Fibroblast of the conjunctiva (primary cell): ENCODE data around the gene COL12A1.
A peak's percentile ranks its signal among the peaks of the same experiment; 100 is the strongest.

Source experiments
- DNase-seq: peaks from one replicate; pipeline ENCODE4 v3.0.0-alpha.2; 2010; ENCODE audit warnings: low read depth

The COL12A1 gene

DNA sequence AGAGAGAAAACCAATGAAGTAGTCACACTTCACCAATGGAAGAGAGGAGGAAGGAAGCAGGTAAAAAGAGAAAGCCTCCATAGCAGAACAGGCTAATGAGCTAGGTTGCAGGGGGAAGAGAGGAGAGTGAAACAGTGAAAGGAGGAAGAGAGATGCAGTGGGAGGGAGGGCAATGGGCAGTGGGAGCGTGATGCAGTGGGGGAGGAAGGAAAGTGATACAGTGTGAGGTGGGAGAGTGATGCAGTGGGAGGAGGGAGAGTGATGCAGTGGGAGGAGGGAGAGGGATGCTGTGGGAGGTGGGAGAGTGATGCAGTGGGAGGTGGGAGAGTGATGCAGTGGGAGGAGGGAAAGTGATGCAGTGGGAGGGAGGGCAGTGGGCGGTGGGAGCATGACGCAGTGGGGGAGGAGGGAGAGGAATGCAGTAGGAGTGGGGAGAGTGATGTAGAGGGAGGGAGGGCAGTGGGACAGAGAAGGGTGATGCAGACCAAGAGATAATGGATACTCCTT is 29.7 kb downstream of the COL12A1 start:
- no peak for DNase-seq

DNA sequence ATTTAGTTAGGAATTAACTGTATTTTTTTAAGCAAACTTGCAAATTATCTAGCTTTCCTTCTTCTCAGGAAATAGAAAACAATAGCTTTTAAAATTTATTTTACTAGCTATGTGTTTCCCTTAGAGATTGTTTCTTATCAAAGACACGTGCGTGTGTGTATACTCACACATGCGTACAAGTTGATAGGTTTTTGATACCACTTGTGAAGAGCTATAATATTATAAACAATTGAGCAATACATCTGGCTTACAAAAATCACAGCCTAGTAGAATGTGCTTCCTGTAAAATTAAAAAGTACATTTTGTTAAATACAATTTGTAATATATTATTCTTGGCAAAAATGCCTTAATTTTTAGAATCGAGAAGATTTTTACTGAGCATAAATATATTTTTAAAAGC is 33.9 kb downstream of the COL12A1 start:
- no peak for DNase-seq

DNA sequence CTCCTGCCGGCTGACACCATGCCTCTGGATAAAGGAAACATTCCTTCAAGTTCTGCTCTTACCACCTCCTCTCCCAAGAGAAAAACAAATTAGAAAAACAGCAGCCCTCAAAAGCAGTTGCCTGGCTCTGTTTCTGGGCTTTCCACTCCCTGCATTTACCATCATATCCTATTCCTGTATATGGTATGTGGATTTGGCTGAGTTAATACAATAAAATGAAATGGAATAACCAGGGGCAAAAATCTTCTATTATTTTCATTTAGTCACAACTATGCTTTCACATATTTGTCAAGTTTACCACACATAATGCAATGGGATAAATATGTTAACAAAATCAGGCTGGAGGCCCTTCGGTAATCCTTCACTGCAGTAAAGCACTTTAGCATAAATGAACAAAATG is 34.3 kb downstream of the COL12A1 start:
- DNase-seq: peak; percentile 47

DNA sequence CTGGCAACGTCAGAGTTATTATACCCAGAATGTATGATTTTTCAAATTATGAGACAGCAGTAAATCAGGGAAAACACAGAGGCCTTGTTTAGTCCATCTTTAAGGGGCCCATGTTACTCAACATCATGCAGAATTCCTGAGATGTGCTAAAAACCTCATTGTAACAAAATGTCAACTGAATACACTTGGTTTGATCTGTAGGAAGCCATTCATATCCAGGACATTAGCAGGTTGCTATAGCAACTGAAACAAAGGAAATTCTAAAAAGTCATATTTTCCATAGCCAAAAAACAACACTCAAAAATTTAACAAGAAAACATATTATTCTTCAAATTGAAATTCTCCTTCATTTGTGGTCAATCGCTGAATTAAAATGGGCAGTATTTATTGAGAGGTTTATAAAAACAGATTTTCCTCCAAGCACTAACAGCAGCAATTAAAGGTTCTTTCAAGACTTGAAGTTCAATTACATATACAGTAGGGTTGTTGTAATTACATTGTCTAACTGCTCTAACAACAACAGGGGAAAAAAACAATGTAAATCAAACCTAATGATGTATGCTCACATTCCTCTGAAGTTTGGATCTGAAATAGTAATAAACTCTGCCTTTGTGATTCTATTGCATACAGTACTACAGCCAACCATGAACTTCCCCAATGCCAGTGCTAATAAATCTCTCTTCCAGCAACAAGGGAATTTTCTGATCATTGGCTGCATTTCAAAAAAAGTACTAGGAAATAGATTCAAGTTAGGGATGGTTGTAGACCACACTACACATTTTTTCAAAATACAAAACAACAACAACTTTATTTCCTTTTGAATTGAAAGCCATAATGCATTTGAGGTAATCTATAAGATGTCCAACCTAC is 34.9 kb downstream of the COL12A1 start:
- no peak for DNase-seq

DNA sequence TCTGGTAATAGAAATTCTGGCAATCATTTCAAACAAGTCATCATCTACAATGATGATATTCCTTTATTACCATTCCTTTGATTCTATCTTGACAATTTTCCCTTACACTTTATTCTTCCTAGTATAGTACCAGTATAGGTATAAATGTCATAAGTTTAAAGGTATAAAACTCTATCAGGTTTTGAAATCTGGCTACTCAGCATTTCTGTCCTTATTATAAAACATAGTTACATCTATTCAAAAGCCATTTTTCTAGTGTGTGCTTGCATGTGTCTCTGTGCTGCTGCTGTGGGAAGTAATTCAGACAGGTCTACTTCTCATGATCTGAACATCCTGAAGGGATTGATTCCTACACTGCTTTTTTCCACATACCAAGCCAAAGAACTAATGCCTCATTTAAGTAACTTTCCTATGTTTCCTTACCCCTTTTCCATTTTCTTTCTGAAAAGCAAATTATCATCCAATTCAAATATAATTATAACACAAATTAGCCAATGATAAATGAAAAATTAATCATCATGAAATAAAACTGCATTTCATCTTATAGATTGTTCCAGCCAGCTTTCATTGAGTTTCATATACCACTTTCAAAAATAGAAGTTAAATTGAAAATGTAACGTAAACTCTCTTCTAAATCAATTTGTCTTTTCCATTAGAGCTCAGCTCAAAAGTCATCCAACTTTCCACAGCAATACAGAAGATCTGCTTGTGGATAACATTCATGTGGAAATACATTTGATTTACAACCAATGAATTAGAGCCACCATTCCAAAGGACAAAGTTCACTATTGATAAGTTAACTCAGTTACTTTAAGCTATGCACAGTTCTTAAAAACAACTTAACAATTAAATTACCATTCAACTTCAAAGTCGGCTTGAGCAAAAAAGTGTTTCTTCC is 35.9 kb downstream of the COL12A1 start:
- no peak for DNase-seq

DNA sequence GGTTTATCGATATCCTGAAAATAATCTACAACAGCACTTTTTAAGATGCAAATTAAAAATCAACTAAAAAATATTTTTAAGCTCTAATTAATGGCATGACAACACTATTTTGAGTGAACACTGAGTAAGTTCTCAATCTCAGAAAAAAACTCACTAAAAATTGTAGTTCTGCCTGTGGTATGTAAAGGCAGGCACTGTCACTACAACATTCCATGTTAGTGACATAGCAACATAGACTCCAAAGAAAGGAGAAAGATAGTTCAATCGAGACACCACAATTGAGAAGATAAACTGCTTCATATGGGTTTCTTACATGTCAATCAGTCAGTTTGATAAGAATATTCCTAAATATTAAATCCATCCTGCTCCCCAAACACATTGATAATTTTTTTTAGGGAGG is 38.0 kb downstream of the COL12A1 start:
- DNase-seq: no peak

DNA sequence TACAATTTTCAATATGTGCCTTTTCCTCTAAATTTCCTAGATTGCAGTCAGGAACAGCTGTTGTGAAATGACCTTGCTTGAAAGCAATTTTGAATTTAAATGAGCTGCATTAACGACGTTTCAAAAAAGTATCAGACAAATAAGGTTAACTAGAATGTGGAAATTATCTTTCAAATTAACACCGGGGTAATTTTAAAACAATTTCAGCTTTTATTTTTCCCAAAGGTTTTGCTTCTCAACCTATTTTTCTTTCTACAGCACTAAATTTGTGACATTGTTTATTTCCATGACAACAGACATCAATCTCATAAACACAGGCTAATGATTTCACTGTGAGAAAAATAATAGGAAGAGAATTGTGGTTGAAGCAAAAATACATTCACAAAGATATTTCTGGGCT is 38.5 kb downstream of the COL12A1 start:
- DNase-seq: no peak

DNA sequence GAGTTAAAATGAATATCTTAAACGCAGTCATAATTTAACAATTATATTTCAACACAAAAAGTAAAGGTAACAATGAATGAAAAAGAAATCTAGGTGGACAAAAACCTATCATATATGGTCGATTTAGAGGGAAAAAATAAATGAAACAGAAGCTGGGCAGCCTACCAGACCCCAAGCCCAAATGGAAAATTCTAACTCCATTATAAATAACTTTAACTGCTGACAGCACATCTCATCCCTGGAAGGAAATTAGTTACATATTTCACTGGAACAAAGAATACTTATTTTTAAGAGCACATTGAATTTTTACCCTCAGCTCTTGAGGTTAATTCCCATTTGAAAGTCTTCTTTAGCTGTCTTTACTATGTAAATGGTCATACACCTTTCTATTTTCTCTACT is 39.1 kb downstream of the COL12A1 start:
- no peak for DNase-seq

DNA sequence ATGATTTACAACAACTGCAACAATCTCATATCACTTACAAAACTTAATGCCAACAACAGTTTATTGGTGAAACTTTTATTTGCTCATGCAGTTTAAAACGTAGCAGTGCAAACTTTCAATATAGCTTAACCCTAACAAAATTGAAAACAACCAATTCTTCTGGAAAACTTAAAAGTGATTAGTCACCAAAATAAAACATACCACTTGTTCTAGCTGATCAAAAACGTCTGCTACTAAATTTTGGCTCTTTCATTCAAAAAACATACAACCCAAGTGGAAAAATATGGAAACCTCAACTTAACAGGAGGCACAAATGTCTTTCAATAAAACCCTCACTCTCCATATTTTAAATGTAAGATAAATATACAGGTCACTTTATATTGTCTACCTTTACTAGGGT is 39.6 kb downstream of the COL12A1 start:
- DNase-seq: no peak

DNA sequence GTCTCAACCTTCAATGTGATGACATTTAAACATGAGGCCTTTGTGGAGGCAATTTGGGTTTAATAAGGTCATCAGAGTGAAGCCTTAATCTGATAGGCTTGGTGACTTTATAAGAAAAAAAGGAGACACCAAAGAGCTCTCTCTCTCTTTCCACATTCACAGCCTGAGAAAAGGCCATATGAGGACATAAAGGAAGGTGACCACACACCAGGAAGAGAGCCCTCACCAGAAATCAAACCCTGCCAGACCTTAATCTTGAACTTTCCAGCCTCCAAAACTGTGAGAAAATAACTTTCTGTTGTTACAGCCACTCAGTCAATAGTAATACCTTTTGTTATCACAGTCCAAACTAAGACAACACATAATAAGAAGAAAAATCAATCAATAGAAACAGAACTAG is 47.7 kb downstream of the COL12A1 start:
- no peak for DNase-seq

DNA sequence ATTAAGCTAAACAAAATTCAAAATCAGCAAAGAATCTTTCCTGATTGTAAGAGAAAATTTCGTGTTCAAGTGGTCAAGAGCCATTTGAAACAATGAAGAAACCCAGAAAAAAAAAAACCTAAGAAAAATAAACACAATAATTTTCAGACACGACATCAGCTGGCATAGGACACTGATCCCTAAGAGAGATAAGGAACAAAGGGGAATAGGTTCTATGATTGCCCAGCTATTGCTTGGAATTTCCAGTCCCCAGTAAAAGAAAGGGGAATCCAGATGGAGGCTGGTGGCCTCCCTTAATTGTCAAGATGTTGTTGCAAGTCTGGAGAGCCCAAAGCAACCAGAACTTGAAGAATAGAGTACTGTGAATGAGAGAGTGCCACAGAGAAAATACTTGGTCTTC is 48.5 kb downstream of the COL12A1 start:
- no peak for DNase-seq

DNA sequence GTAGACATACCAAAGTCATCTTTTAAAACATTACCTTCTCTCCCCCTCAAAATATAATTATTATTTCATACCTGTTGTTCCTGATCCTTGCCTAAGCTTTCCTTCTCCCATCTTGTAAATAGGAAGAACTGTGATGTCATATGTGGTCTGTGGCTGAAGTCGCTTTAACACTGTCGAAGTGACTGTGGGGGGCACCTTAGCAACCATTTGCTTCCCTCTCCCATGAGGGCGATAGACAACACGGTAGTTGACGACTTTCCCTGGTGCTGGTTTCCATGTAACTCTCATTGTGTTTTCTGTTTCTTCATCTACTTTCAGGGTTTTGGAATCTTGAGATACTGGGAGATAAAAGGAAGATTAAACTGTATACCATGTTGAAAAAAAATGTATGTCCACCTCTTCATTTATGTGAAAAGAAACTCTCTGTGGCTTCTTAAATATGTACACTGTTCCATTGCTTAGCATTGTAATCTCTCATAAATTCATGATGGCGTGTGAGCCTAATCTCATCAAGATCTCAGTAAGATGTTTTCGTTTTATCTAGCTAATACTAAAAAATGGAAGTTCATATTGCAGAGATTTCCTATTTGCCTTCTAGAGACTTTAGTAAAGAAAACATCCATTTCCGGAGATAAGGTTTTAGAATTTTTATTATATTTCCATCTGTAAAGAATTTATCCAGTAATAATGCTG is 49.5 kb downstream of the COL12A1 start:
- DNase-seq: no peak

DNA sequence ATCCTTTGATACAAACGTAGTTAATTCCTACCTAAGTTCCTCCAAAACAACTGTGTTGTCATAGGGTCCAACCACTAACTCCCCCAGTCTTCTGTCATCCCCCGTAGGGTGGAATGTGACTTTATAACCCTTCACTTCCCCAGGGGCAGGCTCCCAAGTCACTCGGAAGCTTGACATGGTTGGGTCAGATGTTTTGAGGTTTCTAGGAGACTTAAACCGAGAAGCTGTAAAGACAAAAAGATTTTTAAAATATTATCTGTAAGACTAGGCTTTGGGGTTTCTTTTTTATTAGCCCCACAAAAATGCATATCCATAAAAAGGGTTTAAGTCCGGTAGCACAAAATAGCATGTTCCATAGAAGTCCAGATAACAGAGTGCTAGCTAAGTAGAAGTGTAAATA is 50.2 kb downstream of the COL12A1 start:
- DNase-seq: no peak

DNA sequence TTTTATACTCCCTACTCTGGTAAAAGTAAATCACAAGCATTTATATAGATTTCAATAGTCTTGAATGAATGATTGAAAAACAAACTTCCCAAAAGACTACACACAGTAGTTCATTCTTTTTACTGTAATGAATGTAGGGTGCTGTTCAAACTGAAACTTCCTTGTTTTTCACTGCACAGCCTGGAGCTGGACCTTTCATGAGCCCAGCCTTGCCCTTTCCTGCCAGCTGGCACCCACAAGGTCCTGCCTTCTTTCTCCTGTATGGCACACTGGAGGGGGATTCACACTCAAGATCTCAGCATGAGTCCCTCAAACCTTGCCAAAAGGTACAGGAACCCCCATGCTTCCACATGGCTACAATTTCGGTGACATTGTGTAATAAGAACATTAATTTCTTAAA is 50.9 kb downstream of the COL12A1 start:
- no peak for DNase-seq

DNA sequence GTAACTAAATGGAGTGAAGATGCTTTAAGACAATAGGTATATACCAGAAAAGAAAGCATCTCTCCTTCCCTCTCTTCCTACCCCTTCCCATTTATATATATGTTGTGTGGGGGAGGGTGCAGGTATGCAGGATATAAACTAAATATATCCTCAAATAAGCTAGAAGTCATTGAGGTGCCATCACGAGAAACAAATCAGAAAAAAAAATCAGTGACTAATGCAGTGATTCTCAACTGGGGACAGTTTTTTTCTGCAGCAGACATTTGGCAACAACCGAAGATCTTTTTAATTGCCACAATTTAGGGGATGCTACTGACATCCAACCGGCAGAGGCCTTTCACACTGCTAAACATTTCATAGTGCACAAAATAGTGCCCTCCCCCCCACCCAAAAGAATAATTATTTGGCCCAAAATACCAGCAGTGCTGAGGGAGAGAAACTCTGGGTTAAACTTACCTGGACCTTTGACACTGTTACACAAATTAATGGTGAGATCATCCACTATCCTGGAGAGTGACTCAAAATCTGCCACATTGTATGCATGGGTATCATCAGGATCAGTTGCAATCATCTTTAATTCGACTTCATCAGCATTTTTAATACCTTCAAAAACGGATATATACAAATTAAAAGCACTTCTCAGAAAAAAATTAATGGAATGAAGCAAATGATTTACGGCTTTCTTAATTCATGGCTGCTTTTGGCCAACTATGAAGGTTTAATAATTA is 55.0 kb downstream of the COL12A1 start:
- no peak for DNase-seq

DNA sequence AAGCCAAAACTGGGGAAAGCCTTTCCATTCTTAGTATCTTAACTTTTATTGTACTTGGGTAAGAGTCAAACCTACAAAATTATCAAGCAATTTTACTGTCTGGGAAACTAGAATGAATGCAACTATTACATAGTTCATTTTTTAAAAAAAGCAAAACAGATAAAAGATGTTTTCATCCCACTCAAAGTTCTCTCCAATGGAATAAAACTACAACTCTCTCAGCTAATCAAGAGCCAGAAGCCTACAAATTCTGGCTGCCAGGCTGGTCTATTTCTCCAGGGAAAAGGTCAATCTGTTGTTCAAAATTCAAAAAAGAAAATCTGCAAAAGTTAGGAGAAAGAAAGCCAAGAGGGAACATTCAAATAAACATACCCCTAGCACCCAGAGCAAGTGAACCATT is 56.2 kb downstream of the COL12A1 start:
- no peak for DNase-seq

DNA sequence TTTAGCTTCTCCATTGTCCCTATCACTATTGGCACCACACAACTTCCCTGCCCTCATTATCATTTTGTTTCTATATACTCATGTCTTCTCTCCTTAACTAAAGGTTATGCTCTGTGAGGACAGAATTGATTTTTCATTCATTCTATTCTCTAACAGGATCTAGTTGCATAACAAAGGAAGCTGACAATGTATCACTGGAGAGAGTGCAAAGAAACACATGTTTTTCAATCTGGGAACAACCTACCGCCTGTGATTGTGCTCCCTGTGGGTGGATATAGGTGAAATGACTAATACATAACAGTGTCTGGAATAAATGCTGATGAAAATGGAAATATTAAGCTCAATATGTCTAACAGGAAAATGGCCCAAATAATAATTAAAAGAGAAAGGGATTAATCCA is 56.6 kb downstream of the COL12A1 start:
- no peak for DNase-seq

DNA sequence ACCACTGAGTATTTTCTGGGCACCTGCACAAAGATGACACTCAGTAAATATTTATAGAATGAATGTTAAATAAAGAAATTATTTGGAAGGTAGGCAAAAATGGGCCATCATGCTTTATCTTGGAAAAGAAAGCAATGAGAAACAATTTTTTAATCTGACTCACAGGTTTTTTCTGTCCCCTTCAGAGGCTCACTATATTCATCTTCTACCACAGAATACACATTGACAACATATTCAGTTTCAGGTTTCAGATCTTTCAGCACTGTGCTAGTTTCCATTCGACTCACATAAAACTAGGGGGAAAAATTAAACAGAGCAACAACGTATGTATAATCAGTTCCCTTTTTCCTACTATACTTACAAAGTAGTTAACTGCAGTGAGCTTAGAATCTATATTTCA is 58.3 kb downstream of the COL12A1 start:
- no peak for DNase-seq

DNA sequence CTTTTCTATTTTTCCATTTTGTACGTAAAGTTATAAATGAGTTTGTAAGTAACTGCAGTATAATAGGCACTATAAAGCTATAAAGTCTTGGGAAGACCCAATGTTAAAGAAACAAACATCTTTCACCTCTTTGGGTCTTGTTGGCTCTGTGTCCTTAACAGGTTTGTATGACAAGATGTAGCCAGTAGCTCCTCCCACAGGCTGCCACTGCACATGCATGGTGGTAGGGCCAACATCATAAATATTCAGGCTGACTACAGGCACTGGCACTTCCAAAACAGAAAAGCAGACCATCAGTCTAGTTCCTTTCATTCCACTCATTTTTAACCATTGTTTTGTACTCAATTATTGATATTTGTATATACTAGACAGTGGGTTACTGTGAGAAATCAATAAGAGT is 59.9 kb downstream of the COL12A1 start:
- no peak for DNase-seq

DNA sequence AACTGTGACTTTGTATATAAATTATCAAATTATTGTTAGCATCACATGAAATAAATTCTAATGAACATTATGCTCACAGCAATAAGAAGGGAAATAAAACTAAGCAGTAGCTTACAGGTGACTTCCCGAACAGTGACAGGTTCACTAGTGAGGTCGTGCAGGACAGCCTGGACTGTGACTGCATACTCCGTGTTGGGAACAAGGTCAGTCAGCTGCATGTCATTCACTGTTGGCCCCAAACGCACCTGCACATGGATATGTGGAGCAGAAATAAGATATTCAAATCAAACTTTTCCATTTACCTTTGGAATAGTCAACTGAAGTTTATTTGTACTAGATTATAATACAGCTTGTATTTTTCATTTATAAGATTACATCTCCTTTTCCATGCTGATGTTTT is 60.6 kb downstream of the COL12A1 start:
- no peak for DNase-seq

DNA sequence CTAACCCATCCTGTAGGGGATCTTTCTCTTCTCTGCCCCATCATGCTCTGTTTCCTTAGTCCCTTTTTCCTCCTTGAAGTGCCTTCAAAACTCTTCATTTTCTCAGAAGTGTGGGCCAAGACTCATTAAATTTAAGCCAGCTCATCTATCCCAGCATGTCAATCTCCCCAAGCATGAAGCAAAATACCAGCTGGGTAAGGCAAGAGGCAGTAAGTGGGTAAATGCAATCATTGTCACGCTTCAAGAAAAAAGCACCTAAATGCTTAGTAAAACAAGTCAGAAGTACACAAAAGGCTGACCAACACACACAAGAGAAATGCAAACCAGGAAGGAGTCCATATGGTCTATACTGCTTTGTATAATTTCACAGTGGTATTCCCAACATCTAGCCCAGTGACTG is 61.5 kb downstream of the COL12A1 start:
- no peak for DNase-seq

DNA sequence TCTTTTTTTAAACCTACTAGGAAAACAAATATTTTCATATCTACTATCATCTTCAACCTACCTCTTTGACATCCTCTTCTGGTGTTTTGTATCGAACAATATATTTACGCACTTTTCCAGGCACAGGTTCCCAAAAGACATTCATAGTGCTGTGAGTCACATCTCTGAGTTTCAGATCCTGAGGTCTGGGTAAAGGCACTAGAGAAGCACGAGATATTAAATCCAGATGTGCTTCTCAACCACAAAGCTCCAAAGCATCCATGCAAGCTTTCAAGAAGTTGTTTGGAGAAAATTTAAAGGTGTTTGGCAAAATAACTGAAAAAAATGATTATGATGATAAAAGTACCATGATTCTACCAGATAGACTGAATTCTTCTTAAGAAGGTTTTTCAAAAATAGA is 62.7 kb downstream of the COL12A1 start:
- DNase-seq: peak; percentile 77
